Hypothalamus (tissue), 51 donors: Measurements from ENCODE around the gene MIOX.

ENCODE experiments used
- DNase-seq, 51 donors: peaks; one replicate each; lab custom pipeline; 2025; lab: John Stamatoyannopoulos, UW

Gene MIOX

DNA sequence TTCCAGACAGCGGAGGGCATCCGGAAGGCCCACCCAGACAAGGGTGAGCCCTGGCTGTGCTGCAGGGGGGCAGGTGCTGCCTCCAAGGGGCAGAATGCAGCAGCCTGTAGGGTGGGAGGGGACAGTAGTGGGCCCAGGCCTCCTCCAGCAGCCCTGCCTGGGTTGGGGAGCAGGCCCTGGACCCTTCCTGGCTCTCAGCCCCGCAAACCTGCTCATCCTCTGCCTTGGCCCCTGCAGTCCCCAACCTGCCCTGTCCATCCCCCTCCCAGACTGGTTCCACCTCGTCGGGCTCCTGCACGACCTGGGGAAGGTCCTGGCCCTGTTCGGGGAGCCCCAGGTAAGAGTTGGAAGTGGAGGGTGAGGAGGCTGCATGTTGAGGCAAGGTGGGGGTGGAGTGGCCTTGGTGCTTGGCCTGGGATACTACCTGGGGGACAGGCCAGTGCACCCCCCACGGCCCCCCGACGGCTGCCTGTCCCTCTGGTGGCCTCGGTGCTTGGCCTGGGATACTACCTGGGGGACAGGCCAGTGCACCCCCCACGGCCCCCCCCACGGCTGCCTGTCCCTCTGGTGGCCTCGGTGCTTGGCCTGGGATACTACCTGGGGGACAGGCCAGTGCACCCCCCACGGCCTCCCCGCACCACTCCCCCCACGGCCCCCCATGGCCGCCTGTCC is 1.5 kb downstream of the MIOX start:
- no peak for DNase-seq

- DNase-seq: no peak
Observed at GRCh38 chr22:50488886-50489285, 2.2 kb downstream of the MIOX start.

- DNase-seq: no peak
Observed at GRCh38 chr22:50489363-50490243, 2.9 kb downstream of the MIOX start.

DNA sequence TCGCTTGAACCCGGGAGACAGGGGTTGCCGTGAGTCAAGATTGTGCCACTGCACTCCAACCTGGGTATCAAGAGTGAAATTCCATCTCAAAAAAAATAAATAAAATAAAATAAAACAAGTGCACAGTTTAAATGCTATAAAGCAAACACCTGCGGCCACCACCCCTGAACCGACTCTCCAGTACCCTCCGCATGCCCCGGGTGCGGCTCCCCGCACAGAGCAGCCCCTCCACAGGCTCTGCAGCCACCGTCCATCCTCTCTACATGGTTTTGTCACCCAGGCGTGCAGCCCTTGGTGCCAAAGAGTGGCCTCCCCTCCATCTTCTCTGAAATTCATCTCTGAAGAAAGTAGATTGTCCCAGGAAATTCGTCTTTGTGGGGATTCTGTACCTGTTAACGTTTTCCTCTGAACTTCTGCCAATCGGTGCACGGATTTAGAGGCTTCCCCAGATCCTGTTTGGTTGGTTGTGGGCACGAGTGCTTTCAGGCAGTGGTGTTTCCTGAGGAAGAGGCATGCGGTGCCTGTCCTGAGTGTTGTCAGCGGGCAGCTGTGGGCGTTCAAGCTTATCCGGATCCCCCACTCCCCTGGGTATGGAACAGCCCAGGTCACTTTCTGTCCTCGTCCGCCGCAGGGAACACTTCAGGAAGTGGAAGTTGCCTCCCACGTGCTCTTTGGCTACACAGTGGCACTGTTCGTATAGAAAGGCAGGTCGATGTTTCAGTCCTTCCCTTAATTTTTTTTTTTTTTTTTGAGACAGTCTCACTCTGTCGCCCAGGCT is 4.1 kb downstream of the MIOX start:
- DNase-seq: no peak

- no peak for DNase-seq
Observed at GRCh38 chr22:50497093-50497492, 10.4 kb downstream of the MIOX start.

- DNase-seq: peak in 32 of 51 donors; percentile 8 to 65 (median 33)
Observed at GRCh38 chr22:50498322-50498890, 11.7 kb downstream of the MIOX start.

DNA sequence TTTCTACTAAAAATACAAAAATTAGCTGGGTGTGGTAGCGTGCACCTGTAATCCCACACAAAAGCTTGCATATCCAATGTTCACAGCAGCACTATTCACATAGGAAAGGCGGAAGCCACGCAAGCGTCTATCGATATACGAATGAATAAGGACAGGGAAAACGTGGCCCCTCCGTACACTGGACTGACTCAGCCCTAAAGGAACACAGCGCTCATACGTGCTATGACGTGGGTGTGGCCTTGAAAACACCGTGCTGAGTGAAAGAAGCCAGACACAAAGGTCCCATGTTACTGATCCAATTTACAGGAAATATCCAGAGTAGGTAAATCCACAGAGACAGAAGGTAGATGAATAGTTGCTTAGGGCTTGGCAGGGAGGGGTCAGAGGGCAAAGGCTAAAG is 13.8 kb downstream of the MIOX start:
- DNase-seq: no peak

DNA sequence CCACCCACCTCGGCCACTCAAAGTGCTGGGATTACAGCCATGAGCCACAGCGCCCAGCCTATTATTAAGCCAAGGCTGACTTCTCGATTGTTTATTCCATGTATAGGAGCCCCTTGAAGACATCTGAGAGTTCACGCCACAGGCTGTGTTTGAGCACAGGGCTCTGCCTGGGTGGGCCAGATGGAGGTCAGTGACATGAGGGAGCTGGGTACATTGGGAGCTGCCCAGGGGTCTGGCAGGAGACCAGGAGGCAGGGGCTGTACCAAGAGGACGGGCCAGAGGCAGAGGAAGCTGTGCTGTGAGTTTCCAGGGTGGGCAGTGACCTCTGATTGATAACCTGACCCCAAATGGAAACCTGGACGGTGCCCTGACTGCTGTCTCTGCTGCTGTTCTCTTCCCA is 15.4 kb downstream of the MIOX start:
- no peak for DNase-seq

- no peak for DNase-seq
Observed at GRCh38 chr22:50502628-50503474, 16.2 kb downstream of the MIOX start.

DNA sequence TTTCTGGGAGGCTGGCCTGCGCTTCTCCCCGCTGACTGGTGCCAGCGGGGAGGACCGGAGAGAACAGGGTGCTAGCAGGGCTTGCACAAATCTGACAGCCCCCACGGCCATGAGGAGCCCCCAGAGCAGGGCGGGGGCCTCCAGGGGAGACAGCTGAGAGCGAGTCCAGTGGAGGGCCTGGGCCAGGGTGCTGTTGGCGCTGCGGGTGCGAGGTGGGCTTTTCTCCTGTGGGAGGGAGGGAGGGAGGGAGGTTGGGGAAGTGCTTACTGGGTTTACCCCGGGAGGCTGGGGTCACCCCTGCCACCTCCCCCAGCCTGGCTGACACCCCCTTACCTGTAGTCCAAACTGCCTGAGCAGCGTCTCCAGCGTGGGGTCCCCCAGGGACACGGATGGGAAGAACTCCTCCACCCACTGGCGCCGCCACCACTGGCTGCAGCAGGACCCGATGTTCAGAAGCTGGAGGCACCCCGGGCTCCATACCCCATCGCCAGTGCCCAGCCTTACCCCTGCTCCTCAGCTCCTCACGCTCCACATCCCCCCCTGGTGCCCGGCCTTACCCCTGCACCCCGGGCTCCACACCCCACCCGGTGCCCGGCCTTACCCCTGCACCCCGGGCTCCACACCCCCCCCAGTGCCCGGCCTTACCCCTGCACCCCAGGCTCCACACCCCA is 17.0 kb downstream of the MIOX start:
- no peak for DNase-seq

- DNase-seq: no peak
Observed at GRCh38 chr22:50504369-50505211, 17.9 kb downstream of the MIOX start.

GRCh38 chr22:50505276-50505775 is 18.7 kb downstream of the MIOX start:
- DNase-seq: no peak

GRCh38 chr22:50505776-50506610 is 19.3 kb downstream of the MIOX start:
- no peak for DNase-seq

DNA sequence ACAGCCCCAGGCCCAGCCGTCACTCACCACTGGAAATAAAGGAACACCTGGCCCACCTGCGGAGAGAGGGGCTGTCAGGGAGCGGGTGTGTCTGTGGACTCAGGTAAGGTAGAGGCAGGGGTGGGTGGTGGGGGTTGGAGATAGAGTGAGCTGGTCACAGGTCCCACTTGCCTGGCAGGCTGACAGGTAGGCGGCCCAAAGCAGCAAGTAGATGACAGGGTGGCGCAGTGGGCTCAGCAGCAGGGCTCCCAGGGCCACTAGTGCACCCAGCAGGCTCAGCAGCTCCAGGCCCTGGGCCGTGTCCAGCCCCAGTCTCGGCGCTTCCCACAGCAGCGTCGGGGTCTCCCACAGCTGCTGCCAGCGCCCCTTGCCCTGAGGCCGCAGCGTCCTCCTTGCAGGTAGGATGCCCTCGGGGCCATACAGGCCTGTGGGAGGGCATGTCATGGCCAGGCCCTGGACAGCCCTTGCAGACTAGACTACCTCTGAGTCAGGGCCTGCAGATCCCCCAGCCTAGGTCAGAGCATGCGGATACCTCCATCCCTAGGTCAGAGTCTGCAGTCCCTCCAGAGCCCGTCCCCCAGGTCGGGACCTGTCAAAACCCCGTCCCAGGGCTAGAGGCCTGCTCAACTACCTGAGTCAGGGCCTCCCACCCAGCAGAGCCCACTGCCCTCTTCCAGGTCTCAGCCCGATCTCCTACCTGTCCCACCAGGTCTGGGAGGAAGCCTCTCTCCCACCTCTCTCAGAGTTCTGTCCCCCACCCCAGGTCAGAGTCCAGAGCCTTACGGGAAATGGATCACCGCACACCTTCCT is 20.2 kb downstream of the MIOX start:
- DNase-seq: no peak

GRCh38 chr22:50507421-50507990 is 20.8 kb downstream of the MIOX start, which contains the start of gene LMF2:
Gene LMF2 (minus strand): TSS chr22:50507702. CDS start chr22:50507675, 27 bp downstream.
- DNase-seq: peak in 35 of 51 donors; percentile 94 to 100 (median 99)
